ENCODE data around the gene RYR1.

DNA sequence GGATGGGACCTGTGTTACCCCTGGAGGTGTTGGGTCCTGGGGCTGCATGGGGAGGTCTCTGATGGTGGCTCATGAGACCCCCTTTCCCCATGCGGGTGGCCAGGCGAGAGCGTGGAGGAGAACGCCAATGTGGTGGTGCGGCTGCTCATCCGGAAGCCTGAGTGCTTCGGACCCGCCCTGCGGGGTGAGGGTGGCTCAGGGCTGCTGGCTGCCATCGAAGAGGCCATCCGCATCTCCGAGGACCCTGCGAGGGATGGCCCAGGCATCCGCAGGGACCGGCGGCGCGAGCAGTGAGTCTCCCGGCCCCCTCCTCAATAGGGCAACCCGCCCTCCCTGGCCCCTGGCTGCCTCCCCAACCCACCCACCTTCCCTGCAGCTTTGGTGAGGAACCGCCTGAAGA is 66.0 kb downstream of the RYR1 start:
- TF ChIP-seq, protein P1, sequence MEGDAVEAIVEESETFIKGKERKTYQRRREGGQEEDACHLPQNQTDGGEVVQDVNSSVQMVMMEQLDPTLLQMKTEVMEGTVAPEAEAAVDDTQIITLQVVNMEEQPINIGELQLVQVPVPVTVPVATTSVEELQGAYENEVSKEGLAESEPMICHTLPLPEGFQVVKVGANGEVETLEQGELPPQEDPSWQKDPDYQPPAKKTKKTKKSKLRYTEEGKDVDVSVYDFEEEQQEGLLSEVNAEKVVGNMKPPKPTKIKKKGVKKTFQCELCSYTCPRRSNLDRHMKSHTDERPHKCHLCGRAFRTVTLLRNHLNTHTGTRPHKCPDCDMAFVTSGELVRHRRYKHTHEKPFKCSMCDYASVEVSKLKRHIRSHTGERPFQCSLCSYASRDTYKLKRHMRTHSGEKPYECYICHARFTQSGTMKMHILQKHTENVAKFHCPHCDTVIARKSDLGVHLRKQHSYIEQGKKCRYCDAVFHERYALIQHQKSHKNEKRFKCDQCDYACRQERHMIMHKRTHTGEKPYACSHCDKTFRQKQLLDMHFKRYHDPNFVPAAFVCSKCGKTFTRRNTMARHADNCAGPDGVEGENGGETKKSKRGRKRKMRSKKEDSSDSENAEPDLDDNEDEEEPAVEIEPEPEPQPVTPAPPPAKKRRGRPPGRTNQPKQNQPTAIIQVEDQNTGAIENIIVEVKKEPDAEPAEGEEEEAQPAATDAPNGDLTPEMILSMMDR (conservative IDR thresholded peaks at IDR 0.05): no peak
- no peak for TF ChIP-seq ZFX (IDR thresholded peaks at IDR 0.05)

Measured in C4-2B (cell line).